HCT116 (cell line): ENCODE results near the gene OSBPL10. TPM values are rescaled to one million over a fixed set of nuclear protein-coding genes. Genes with fewer than 3 reads are reported as not detected.

ENCODE experiments used
- ATAC-seq: fragments of 200-7000 bp; cut with Tn5 transposase; 2 replicates; pipeline ENCODE4 v1.9.1; 2020; ENCODE audit warnings: mild to moderate bottlenecking, moderate library complexity
- BruUV-seq: library from RNA; stranded (reverse); fragments of 400-500 nt; replicated peaks from 2 replicates; lab custom pipeline; 2021; lab: Mats Ljungman, UMichigan
- CTCF ChIA-PET: fragments of 300-600 bp; sonication (Branson Sonifier 250); formaldehyde crosslinking; loops from one replicate; lab custom pipeline; 2021; ENCODE audit warnings: antibody characterized with exemption; lab: Charles Lee
- POLR2A ChIA-PET: fragments of 300-600, 350-600 bp; sonication (Branson Sonifier 250); formaldehyde crosslinking; loops from one replicate; lab custom pipeline; 2021; ENCODE audit warnings: antibody characterized with exemption; lab: Charles Lee
- RAD21 ChIA-PET, 2 experiments: fragments of 300-600 bp; sonication (Branson Sonifier 250); formaldehyde crosslinking; loops; one replicate each; lab custom pipeline; 2023; ENCODE audit warnings: low total read pairs in 2 of 2; ENCODE audit not compliant: uncharacterized antibody in 2 of 2, unreplicated experiment in 2 of 2, low non-redundant PET in 1 of 2; lab: Charles Lee
- DNase-seq: peaks from one replicate; pipeline ENCODE4 v3.0.0-alpha.2; 2010; ENCODE audit warnings: low read depth, low spot score
- H2AFZ ChIP-seq: fragments of 200-600 bp; shearing (Covaris generic), sonication (generic); 2 replicates; pipeline ENCODE4 v1.6.1; 2017; ENCODE audit warnings: low read depth, mixed run types, mixed read lengths, antibody characterized with exemption, low read length; ENCODE audit not compliant: poor library complexity, severe bottlenecking
- H3K27ac ChIP-seq: 2 replicates; pipeline ENCODE4 v1.5.1; 2012; ENCODE audit warnings: low read depth, low read length
- H3K27me3 ChIP-seq: fragments of 200-600 bp; sonication (generic); 2 replicates; pipeline ENCODE4 v1.6.1; 2016; ENCODE audit warnings: mixed run types, low read length, mixed read lengths; ENCODE audit not compliant: insufficient read depth
- H3K36me3 ChIP-seq, 2 experiments: fragments of 200-500 bp in 1 of 2; fragments of 200-600 bp in 1 of 2; sonication (Bioruptor generic) in 1 of 2; sonication (generic) in 1 of 2; 2 replicates each; pipeline versions ENCODE4 v1.5.1 to v1.6.1; 2014 to 2016; ENCODE audit warnings: low read length in 2 of 2, inconsistent platforms in 1 of 2, mixed read lengths in 1 of 2, mixed run types in 1 of 2; ENCODE audit not compliant: insufficient read depth in 2 of 2, control insufficient read depth in 1 of 2
- H3K4me1 ChIP-seq, 2 experiments: fragments of 200-600 bp in 1 of 2; sonication (generic) in 1 of 2; 2 replicates each; pipeline versions ENCODE4 v1.5.1 to v1.6.1; 2012 to 2017; ENCODE audit warnings: low read length in 2 of 2, inconsistent platforms in 1 of 2, mild to moderate bottlenecking in 1 of 2, mixed read lengths in 1 of 2, mixed run types in 1 of 2, moderate library complexity in 1 of 2; ENCODE audit not compliant: insufficient read depth in 2 of 2, control insufficient read depth in 1 of 2
- H3K4me2 ChIP-seq: fragments of 200-600 bp; sonication (generic); 2 replicates; pipeline ENCODE4 v1.6.1; 2017; ENCODE audit warnings: mixed run types, low read length, mixed read lengths
- H3K4me3 ChIP-seq, 2 experiments: fragments of 200-600 bp in 1 of 2; sonication (generic) in 1 of 2; replicated peaks in 1 of 2; 2 replicates each; pipeline ENCODE4 v1.5.1; 2011 to 2016; ENCODE audit warnings: low read length in 2 of 2, control low read depth in 1 of 2, low read depth in 1 of 2, mild to moderate bottlenecking in 1 of 2, mixed read lengths in 1 of 2, mixed run types in 1 of 2
- H3K79me2 ChIP-seq: fragments of 200-600 bp; sonication (generic); 2 replicates; pipeline ENCODE4 v1.6.1; 2017; ENCODE audit warnings: mild to moderate bottlenecking, mixed run types, low read length, moderate library complexity, mixed read lengths; ENCODE audit not compliant: insufficient read depth
- H3K9ac ChIP-seq: fragments of 200-600 bp; sonication (generic); 2 replicates; pipeline ENCODE4 v1.6.1; 2016; ENCODE audit warnings: low read length, mixed read lengths
- H3K9me2 ChIP-seq: fragments of 200-600 bp; sonication (generic), shearing (Covaris generic); 2 replicates; pipeline ENCODE4 v1.6.1; 2017; ENCODE audit warnings: mixed run types, mild to moderate bottlenecking, moderate library complexity; ENCODE audit not compliant: insufficient read depth
- H3K9me3 ChIP-seq, 2 experiments: fragments of 200-500 bp in 1 of 2; fragments of 200-600 bp in 1 of 2; sonication (Bioruptor generic) in 1 of 2; sonication (generic) in 1 of 2; 2 replicates each; pipeline ENCODE4 v1.6.1; 2014 to 2017; ENCODE audit warnings: low read length in 2 of 2, mixed read lengths in 2 of 2, inconsistent platforms in 1 of 2, low read depth in 1 of 2, mild to moderate bottlenecking in 1 of 2, mixed run types in 1 of 2, moderate library complexity in 1 of 2; ENCODE audit not compliant: control insufficient read depth in 1 of 2, insufficient read depth in 1 of 2
- H4K20me1 ChIP-seq: fragments of 200-600 bp; sonication (generic), shearing (Covaris generic); 2 replicates; pipeline ENCODE4 v1.6.1; 2017; ENCODE audit warnings: mixed run types, mild to moderate bottlenecking, moderate library complexity; ENCODE audit not compliant: insufficient read depth
- CEBPB ChIP-seq: IDR thresholded peaks from 2 replicates; pipeline ENCODE4 v1.6.1; 2012; ENCODE audit warnings: low read depth
- EGR1 ChIP-seq: IDR thresholded peaks from 2 replicates; pipeline ENCODE4 v1.6.1; 2012; ENCODE audit warnings: low read depth
- EZH2 ChIP-seq: fragments of 200-600 bp; sonication (generic); IDR thresholded peaks from 2 replicates; pipeline ENCODE4 v1.6.1; 2017; ENCODE audit warnings: antibody characterized with exemption, mixed run types
- POLR2A ChIP-seq: IDR thresholded peaks from 2 replicates; pipeline ENCODE4 v1.7.0; 2011; ENCODE audit warnings: borderline replicate concordance; ENCODE audit not compliant: insufficient read depth, insufficient read length; ENCODE audit errors: extremely low read depth
- RAD21 ChIP-seq: IDR thresholded peaks from 2 replicates; pipeline ENCODE4 v1.6.1; 2012; ENCODE audit warnings: low read depth, mild to moderate bottlenecking
- SP1 ChIP-seq: IDR thresholded peaks from 2 replicates; pipeline ENCODE4 v1.6.1; 2012; ENCODE audit warnings: low read depth
- SRF ChIP-seq: IDR thresholded peaks from 2 replicates; pipeline ENCODE4 v1.6.1; 2012; ENCODE audit warnings: low read depth
- YY1 ChIP-seq: IDR thresholded peaks from 2 replicates; pipeline ENCODE4 v1.6.1; 2011; ENCODE audit warnings: low read length, low read depth, moderate library complexity, mild to moderate bottlenecking; ENCODE audit not compliant: insufficient replicate concordance; ENCODE audit errors: extremely low read depth
- ZNF274 ChIP-seq: fragments of 200-500 bp; sonication (Bioruptor generic); IDR thresholded peaks from 2 replicates; pipeline ENCODE4 v1.6.1; 2014; ENCODE audit warnings: mild to moderate bottlenecking, low read depth, low read length, inconsistent platforms
- intact Hi-C: fragments of 100-400 bp; cut with micrococcal nuclease; formaldehyde crosslinking; loops from 2 replicates; pipeline ENCODE4 v1.10.0; 2022
- total RNA-seq: library from RNA; stranded (reverse); gene quantifications from one replicate; pipeline ENCODE4 v1.2.1, GENCODE V29; 2021; ENCODE audit not compliant: unreplicated experiment
- TF ChIP-seq, protein P1 (sequence below): IDR thresholded peaks from 2 replicates; pipeline ENCODE4 v1.6.1; 2012; ENCODE audit warnings: low read depth
- TF ChIP-seq, protein P2 (sequence below): IDR thresholded peaks from 2 replicates; pipeline ENCODE4 v1.6.1; 2011; ENCODE audit warnings: mild to moderate bottlenecking, low read length, moderate library complexity; ENCODE audit not compliant: insufficient replicate concordance; ENCODE audit errors: extremely low read depth
- TF ChIP-seq, protein P3 (sequence below): IDR thresholded peaks from 2 replicates; pipeline ENCODE4 v1.6.1; 2012

Gene OSBPL10
- total RNA-seq, 1 experiment from 2014 or later = 25.8 TPM

DNA sequence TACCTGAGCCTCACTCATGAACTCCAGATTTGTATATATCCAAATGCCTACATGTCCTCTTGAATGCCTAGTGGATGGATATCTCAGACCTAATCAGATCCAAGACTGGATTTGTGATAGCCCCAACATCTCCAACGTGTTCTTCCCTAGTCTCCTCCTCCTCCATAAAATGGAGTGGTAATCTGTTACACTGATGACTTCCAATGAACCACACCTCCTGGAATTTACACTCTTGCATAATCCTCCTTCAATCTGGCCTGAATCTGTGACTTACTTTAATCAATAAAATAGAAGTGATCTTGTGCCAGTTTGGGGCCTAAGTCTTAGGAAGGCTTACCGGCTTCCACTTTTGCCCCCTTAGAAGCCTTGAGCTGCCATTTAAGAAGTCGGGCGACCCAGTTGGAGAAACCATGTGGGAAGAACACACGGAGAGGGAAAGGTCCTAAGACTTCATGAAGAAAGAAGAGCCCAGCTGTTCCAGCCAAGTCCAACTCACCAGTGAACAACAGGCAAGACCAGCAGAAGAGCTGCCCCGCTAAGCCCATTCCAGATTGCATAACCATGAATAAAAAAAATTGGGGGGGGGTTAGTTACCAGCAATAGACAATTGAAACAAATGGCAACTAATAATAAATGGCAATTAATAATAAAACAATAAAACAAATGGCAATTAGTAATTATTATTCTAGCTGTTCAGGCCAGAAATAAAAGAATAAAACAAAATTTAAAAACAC is 284.1 kb downstream of the OSBPL10 start:
- ChIA-PET RAD21 (interaction anchor here in 1 of 2 experiments (0.7 kb wide), 1 partner anchor 30 kb away, joined by 3 read pairs; no protein-coding TSS in a partner anchor), CTCF (no interaction called here)
- H3K27ac ChIP-seq = no peak overlapping the region
- H3K27me3 ChIP-seq = no peaks in the 10 kb centered on the region
- no peaks in the 10 kb centered on the region for H3K9me3 ChIP-seq
- H3K36me3 ChIP-seq = no peaks in the 10 kb centered on the region
- no peaks in the 10 kb centered on the region for H3K9me2 ChIP-seq
- H3K9ac ChIP-seq = no peak overlapping the region
- TF ChIP-seq POLR2A (no peak), SP1 (no peak), SRF (no peak), ZNF274 (no peak)
- TF ChIP-seq, all 23 proteins: peak for 0
- Histone ChIP-seq H2AFZ (no peak overlapping the region), H4K20me1 (no peaks in the 10 kb centered on the region), H3K79me2 (no peaks in the 10 kb centered on the region), H3K4me1 (peaks cover 0 to 12% of the 10 kb centered on the region in 2 experiments; a peak in 2 of 4 replicates), H3K4me2 (no peak overlapping the region), H3K4me3 (no peak overlapping the region)
- POLR2A ChIA-PET = no interaction called here
- no peak for ATAC-seq
- BruUV-seq = no TSS peak
- intact Hi-C loops = no loop called here
- DNase-seq = no peak

DNA sequence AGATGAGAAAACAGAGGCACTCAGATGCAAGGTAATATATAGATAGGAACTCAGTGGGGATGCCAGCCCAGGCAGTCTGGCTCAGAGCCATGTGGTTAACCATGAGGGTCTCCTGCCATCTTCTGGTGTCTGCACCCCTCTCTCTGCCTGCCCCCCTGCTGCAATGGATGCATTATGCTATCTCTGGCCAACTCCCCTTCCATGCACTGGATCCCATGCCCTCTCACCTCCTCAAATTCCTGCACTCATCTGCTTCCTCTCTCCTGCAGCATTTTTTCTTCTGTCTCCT is 285.1 kb downstream of the OSBPL10 start:
- H3K4me1 ChIP-seq = peaks cover 0 to 12% of the 10 kb centered on the region in 2 experiments; a peak in 2 of 4 replicates
- ATAC-seq = no peak
- ChIA-PET CTCF (no interaction called here), POLR2A (no interaction called here)
- no peak for DNase-seq
- no peak overlapping the region for H3K27ac ChIP-seq
- H3K36me3 ChIP-seq = no peaks in the 10 kb centered on the region
- H3K9ac ChIP-seq = no peak overlapping the region
- intact Hi-C loops = no loop called here
- H3K9me3 ChIP-seq = no peaks in the 10 kb centered on the region
- TF ChIP-seq CEBPB = no peak
- TF ChIP-seq, protein P1, sequence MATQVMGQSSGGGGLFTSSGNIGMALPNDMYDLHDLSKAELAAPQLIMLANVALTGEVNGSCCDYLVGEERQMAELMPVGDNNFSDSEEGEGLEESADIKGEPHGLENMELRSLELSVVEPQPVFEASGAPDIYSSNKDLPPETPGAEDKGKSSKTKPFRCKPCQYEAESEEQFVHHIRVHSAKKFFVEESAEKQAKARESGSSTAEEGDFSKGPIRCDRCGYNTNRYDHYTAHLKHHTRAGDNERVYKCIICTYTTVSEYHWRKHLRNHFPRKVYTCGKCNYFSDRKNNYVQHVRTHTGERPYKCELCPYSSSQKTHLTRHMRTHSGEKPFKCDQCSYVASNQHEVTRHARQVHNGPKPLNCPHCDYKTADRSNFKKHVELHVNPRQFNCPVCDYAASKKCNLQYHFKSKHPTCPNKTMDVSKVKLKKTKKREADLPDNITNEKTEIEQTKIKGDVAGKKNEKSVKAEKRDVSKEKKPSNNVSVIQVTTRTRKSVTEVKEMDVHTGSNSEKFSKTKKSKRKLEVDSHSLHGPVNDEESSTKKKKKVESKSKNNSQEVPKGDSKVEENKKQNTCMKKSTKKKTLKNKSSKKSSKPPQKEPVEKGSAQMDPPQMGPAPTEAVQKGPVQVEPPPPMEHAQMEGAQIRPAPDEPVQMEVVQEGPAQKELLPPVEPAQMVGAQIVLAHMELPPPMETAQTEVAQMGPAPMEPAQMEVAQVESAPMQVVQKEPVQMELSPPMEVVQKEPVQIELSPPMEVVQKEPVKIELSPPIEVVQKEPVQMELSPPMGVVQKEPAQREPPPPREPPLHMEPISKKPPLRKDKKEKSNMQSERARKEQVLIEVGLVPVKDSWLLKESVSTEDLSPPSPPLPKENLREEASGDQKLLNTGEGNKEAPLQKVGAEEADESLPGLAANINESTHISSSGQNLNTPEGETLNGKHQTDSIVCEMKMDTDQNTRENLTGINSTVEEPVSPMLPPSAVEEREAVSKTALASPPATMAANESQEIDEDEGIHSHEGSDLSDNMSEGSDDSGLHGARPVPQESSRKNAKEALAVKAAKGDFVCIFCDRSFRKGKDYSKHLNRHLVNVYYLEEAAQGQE = no peak
- TF ChIP-seq YY1 = no peak
- TF ChIP-seq EZH2 = no peak
- TF ChIP-seq, protein P2, sequence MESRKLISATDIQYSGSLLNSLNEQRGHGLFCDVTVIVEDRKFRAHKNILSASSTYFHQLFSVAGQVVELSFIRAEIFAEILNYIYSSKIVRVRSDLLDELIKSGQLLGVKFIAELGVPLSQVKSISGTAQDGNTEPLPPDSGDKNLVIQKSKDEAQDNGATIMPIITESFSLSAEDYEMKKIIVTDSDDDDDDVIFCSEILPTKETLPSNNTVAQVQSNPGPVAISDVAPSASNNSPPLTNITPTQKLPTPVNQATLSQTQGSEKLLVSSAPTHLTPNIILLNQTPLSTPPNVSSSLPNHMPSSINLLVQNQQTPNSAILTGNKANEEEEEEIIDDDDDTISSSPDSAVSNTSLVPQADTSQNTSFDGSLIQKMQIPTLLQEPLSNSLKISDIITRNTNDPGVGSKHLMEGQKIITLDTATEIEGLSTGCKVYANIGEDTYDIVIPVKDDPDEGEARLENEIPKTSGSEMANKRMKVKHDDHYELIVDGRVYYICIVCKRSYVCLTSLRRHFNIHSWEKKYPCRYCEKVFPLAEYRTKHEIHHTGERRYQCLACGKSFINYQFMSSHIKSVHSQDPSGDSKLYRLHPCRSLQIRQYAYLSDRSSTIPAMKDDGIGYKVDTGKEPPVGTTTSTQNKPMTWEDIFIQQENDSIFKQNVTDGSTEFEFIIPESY = no peak
- no peak for TF ChIP-seq SP1
- TF ChIP-seq EGR1 = no peak
- TF ChIP-seq RAD21 = no peak
- TF ChIP-seq, protein P3, sequence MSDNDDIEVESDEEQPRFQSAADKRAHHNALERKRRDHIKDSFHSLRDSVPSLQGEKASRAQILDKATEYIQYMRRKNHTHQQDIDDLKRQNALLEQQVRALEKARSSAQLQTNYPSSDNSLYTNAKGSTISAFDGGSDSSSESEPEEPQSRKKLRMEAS = no peak
- TF ChIP-seq, all 23 proteins: peak for 0
- Histone ChIP-seq H3K4me2 (no peak overlapping the region), H3K9me2 (no peaks in the 10 kb centered on the region), H3K79me2 (no peaks in the 10 kb centered on the region), H3K4me3 (no peak overlapping the region), H2AFZ (no peak overlapping the region), H4K20me1 (no peaks in the 10 kb centered on the region), H3K27me3 (no peaks in the 10 kb centered on the region)
- RAD21 ChIA-PET = no interaction called here
- no TSS peak for BruUV-seq
